Kidney (tissue), 14 donors: ENCODE data around the gene LRRC59. TPM values are rescaled to one million over a fixed set of nuclear protein-coding genes. Genes with fewer than 3 reads are reported as not detected.

ENCODE experiments used
- DNase-seq, 5 donors: peaks; one replicate each; pipeline ENCODE4 v3.0.0-alpha.2; 2013 to 2020
- FAIRE-seq: peaks from 2 replicates; lab custom pipeline; 2012; peaks lifted over from hg19 to GRCh38; lab: Jason Lieb, UNC
- H3K27ac ChIP-seq, 2 donors: one replicate each; pipeline ENCODE4 v1.7.0; 2013; ENCODE audit warnings: low read depth in 2 of 2, low read length in 2 of 2, inconsistent platforms in 1 of 2
- H3K27me3 ChIP-seq: one replicate; pipeline ENCODE4 v1.7.1; 2013; ENCODE audit warnings: low read length, inconsistent platforms; ENCODE audit not compliant: control insufficient read depth, insufficient read depth
- H3K36me3 ChIP-seq, 3 donors: one replicate each; pipeline versions ENCODE4 v1.7.0 to v1.7.1; 2013; ENCODE audit warnings: low read length in 3 of 3, control low read depth in 1 of 3, inconsistent platforms in 1 of 3; ENCODE audit not compliant: insufficient read depth in 3 of 3, control insufficient read depth in 2 of 3
- H3K4me1 ChIP-seq, 3 donors: one replicate each; pipeline versions ENCODE4 v1.7.0 to v1.7.1; 2013; ENCODE audit warnings: low read length in 3 of 3, inconsistent platforms in 1 of 3, low read depth in 1 of 3; ENCODE audit not compliant: control insufficient read depth in 2 of 3, insufficient read depth in 2 of 3
- H3K4me3 ChIP-seq, 3 donors: one replicate each; pipeline versions ENCODE4 v1.7.0 to v1.8.1; 2013; ENCODE audit warnings: low read length in 3 of 3, control low read depth in 1 of 3, inconsistent platforms in 1 of 3
- H3K9ac ChIP-seq, 3 donors: one replicate each; pipeline versions ENCODE4 v1.7.0 to v1.7.1; 2013; ENCODE audit warnings: low read length in 3 of 3, control low read depth in 1 of 3, inconsistent platforms in 1 of 3
- H3K9me3 ChIP-seq, 3 donors: one replicate each; pipeline versions ENCODE4 v1.7.0 to v1.7.1; 2013; ENCODE audit warnings: low read length in 3 of 3, control low read depth in 1 of 3, inconsistent platforms in 1 of 3; ENCODE audit not compliant: control insufficient read depth in 2 of 3, insufficient read depth in 1 of 3
- intact Hi-C: fragments of 100-400 bp; cut with DNase I; formaldehyde crosslinking; loops from one replicate; pipeline ENCODE4 v1.11.1; 2022
- polyA plus RNA-seq: library from polyadenylated mRNA; stranded (reverse); fragments of 350-450 nt; fragmentation: Illumina TruSeq; extraction: RNeasy Lipid Tissue Mini Kit (QIAGEN cat#74804); gene quantifications from one replicate; pipeline ENCODE4 v1.2.3, GENCODE V29; 2014; ENCODE audit warnings: low read depth, low replicate concordance; ENCODE audit not compliant: insufficient read depth
- total RNA-seq: library from RNA; stranded (reverse); fragmentation: NEBNext Ultra II Directional; extraction: Animal tissue kit (Norgen Biotek cat#: 25700); gene quantifications from one replicate; pipeline ENCODE4 v1.2.1, GENCODE V29; 2021
- TF ChIP-seq, protein P1 (sequence below): IDR thresholded peaks from 3 replicates; pipeline ENCODE4 v1.5.1; 2012; ENCODE audit warnings: mild to moderate bottlenecking, moderate library complexity, borderline replicate concordance; ENCODE audit not compliant: insufficient read depth; ENCODE audit errors: extremely low read depth
- donor health status: control.
- donor health status: control.
- donor health status: control.
- donor health status: control.
- donor health status: control.
- donor health status: DM: yes; HTN: yes; CAD: no.
- donor health status: Normal renal cell carcinoma (clear cell type).

LRRC59 gene
- total and polyA plus RNA-seq, 2 donors from 2014 or later = 37.0 to 61.7 TPM

DNA sequence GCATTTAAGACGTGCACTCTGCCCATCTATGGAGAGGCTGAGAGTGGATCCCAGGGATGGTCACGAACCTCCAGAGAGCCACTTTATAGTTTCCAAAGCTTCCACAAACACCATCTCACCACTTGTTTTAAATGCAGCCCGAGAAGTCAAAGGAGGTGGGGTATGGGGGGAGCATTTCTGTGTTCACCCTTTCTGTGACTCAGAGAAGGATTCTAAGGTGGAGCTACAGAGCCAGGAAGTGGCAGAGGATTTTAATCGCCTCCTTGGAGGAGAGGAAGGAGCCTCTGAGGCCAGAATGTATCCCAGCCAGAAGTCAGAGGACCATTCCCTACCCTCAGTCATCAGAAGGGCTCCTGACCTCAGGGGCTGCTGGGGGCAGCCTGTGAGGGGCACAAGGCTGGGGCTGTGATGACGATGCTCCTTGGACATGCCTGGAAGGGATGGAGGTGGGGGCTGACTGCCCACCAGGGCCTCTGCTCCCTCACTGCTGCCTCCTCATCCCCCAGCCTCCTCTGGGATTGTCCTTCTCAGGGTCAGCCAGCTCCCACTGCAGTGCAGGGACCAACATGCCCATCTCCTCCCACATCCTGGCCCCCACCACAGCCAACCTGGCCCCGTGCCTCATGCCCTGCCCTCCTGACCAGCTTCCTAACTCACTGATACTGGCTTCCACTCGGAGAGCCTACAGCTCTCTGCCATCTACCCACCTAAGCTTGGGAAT lies 48.6 kb downstream of the LRRC59 start:
- Histone ChIP-seq H3K27ac (no peak overlapping the region), H3K9ac (no peak overlapping the region), H3K27me3 (no peaks in the 10 kb centered on the region), H3K4me3 (no peak overlapping the region), H3K4me1 (peaks cover 0 to 11% (median 9%) of the 10 kb centered on the region in 3 donors), H3K9me3 (no peaks in the 10 kb centered on the region), H3K36me3 (no peaks in the 10 kb centered on the region)
- peak in 2 of 5 donors; percentile 33 to 60 for DNase-seq
- no peak for FAIRE-seq
- intact Hi-C loops = no loop called here
- TF ChIP-seq, protein P1, sequence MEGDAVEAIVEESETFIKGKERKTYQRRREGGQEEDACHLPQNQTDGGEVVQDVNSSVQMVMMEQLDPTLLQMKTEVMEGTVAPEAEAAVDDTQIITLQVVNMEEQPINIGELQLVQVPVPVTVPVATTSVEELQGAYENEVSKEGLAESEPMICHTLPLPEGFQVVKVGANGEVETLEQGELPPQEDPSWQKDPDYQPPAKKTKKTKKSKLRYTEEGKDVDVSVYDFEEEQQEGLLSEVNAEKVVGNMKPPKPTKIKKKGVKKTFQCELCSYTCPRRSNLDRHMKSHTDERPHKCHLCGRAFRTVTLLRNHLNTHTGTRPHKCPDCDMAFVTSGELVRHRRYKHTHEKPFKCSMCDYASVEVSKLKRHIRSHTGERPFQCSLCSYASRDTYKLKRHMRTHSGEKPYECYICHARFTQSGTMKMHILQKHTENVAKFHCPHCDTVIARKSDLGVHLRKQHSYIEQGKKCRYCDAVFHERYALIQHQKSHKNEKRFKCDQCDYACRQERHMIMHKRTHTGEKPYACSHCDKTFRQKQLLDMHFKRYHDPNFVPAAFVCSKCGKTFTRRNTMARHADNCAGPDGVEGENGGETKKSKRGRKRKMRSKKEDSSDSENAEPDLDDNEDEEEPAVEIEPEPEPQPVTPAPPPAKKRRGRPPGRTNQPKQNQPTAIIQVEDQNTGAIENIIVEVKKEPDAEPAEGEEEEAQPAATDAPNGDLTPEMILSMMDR = no peak

- FAIRE-seq (no peak), DNase-seq (no peak)
- H3K9me3 ChIP-seq = no peaks in the 10 kb centered on the region
- intact Hi-C loops = no loop called here
- H3K27ac ChIP-seq = no peak overlapping the region
- H3K4me1 ChIP-seq = peaks cover 0 to 11% (median 9%) of the 10 kb centered on the region in 3 donors
- no peaks in the 10 kb centered on the region for H3K36me3 ChIP-seq
- H3K9ac ChIP-seq = no peak overlapping the region
- TF ChIP-seq, protein P1 = no peak
- H3K4me3 ChIP-seq = peak overlapping the region in 1 of 3 donors; percentile 69
- H3K27me3 ChIP-seq = no peaks in the 10 kb centered on the region
Observed at GRCh38 chr17:50347894-50348291, 49.4 kb downstream of the LRRC59 start.

GRCh38 chr17:50347117-50347893 lies 50.0 kb downstream of the LRRC59 start:
- Histone ChIP-seq H3K9ac (peak overlapping the region in 2 of 3 donors; percentile 26 to 85), H3K4me3 (peak overlapping the region; percentile 59 to 75 (median 69)), H3K27me3 (no peaks in the 10 kb centered on the region), H3K36me3 (no peaks in the 10 kb centered on the region), H3K4me1 (peaks cover 0 to 11% (median 9%) of the 10 kb centered on the region in 3 donors), H3K9me3 (no peaks in the 10 kb centered on the region), H3K27ac (no peak overlapping the region)
- intact Hi-C loops = no loop called here
- FAIRE-seq = no peak
- TF ChIP-seq, protein P1 = no peak
- DNase-seq = peak; percentile 21 to 78 (median 55)
